HUES6 (cell line): ENCODE measurements around the gene GRK7.

Source experiments
- H3K27ac ChIP-seq: 2 replicates; pipeline ENCODE4 v1.7.0; 2013; ENCODE audit warnings: low read depth, mild to moderate bottlenecking, low read length, inconsistent platforms
- H3K27me3 ChIP-seq: 2 replicates; pipeline ENCODE4 v1.6.1; 2013; ENCODE audit warnings: low read length; ENCODE audit not compliant: control insufficient read depth, insufficient read depth
- H3K36me3 ChIP-seq: 2 replicates; pipeline ENCODE4 v1.6.1; 2013; ENCODE audit warnings: low read length; ENCODE audit not compliant: control insufficient read depth, insufficient read depth
- H3K4me1 ChIP-seq: 2 replicates; pipeline ENCODE4 v1.6.1; 2013; ENCODE audit warnings: low read length; ENCODE audit not compliant: control insufficient read depth, insufficient read depth
- H3K4me3 ChIP-seq: 2 replicates; pipeline ENCODE4 v1.5.1; 2013; ENCODE audit warnings: low read depth, low read length
- H3K9ac ChIP-seq: one replicate; pipeline ENCODE4 v1.6.1; 2013; ENCODE audit warnings: mild to moderate bottlenecking, low read length
- H3K9me3 ChIP-seq: 2 replicates; pipeline ENCODE4 v1.6.1; 2013; ENCODE audit warnings: low read depth, low read length; ENCODE audit not compliant: control insufficient read depth, insufficient read depth

GRK7 gene

DNA sequence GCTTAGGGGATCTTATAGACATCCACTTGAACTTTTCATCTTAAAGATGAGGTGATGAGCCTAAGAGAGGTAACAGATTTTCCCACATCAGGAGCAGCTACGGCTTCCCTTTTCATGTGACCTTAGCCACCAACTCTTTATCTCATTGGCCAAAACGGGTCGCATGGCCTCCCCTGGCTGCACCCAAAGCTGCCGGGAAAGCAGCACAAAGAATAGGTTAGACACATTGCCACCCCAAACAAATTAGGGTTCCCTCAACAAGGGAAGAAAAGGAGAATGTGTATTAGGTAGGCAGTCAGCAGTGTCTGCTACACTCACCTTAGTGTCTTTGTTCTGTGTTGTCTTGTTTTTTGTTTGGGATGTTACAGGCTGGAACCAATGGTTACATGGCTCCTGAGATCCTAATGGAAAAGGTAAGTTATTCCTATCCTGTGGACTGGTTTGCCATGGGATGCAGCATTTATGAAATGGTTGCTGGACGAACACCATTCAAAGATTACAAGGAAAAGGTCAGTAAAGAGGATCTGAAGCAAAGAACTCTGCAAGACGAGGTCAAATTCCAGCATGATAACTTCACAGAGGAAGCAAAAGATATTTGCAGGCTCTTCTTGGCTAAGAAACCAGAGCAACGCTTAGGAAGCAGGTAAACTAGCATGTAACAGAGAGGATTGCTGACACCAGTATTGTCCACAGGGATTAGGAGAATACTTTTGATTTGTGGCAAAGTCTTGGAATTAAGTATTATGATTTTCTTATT is 44.2 kb downstream of the GRK7 start:
- H3K27ac ChIP-seq: no peak overlapping the region
- no peaks in the 10 kb centered on the region for H3K36me3 ChIP-seq
- H3K4me3 ChIP-seq: no peak overlapping the region
- H3K4me1 ChIP-seq: no peaks in the 10 kb centered on the region
- no peaks in the 10 kb centered on the region for H3K27me3 ChIP-seq
- H3K9ac ChIP-seq: no peak overlapping the region
- no peaks in the 10 kb centered on the region for H3K9me3 ChIP-seq

- H3K9ac ChIP-seq: no peak overlapping the region
- no peaks in the 10 kb centered on the region for H3K27me3 ChIP-seq
- H3K27ac ChIP-seq: no peak overlapping the region
- H3K36me3 ChIP-seq: no peaks in the 10 kb centered on the region
- H3K4me3 ChIP-seq: no peak overlapping the region
- no peaks in the 10 kb centered on the region for H3K4me1 ChIP-seq
- H3K9me3 ChIP-seq: no peaks in the 10 kb centered on the region
Measured at GRCh38 chr3:141808586-141808985, 45.4 kb downstream of the GRK7 start.

DNA sequence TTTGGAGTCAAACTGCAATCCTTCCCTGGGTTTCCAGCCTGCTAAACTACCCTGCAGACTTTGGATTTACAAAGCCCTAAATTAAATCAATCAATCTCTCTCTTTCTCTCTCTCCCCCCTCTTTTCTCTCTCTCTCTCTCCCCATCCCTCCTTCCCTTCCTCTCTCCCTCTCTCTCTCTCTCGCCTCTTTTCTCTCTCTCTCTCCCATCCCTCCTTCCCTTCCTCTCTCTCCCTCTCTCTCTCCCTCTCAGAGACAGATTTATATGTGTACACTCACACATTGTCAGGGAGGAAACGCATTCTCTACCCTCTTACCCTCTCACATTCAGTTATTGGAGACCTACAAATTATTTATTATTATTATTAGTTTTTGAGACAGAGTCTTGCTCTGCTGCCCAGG is 47.0 kb downstream of the GRK7 start:
- Histone ChIP-seq H3K36me3 (no peaks in the 10 kb centered on the region), H3K4me3 (no peak overlapping the region), H3K27ac (no peak overlapping the region), H3K9me3 (no peaks in the 10 kb centered on the region), H3K9ac (no peak overlapping the region), H3K4me1 (no peaks in the 10 kb centered on the region), H3K27me3 (no peaks in the 10 kb centered on the region)

DNA sequence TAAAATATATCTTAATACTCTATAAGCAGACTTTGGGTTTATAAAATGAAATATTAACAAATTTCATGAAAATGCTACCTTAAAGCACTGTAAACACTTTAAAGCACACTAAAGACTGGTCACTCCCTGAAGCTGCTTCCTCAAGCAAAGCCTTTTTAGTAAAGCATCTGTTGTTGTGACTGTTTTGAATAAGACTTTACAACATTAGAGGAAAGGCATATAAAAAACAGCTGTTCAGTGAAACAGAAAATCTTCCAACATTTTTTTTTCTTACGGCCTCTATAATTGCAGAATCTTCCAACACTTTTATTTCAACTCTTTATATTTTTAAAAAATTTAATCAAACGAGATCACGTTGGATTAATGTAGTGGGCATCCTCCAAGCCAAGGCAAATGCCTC is 48.1 kb downstream of the GRK7 start:
- no peak overlapping the region for H3K27ac ChIP-seq
- H3K36me3 ChIP-seq: no peaks in the 10 kb centered on the region
- H3K9ac ChIP-seq: no peak overlapping the region
- no peaks in the 10 kb centered on the region for H3K27me3 ChIP-seq
- H3K9me3 ChIP-seq: peaks cover 2% of the 10 kb centered on the region; the same call in 1 of the 2 replicates
- H3K4me3 ChIP-seq: no peak overlapping the region
- no peaks in the 10 kb centered on the region for H3K4me1 ChIP-seq

- H3K9me3 ChIP-seq: peaks cover 2% of the 10 kb centered on the region; the same call in 1 of the 2 replicates
- no peaks in the 10 kb centered on the region for H3K4me1 ChIP-seq
- H3K27me3 ChIP-seq: no peaks in the 10 kb centered on the region
- no peak overlapping the region for H3K4me3 ChIP-seq
- no peak overlapping the region for H3K27ac ChIP-seq
- H3K36me3 ChIP-seq: no peaks in the 10 kb centered on the region
- no peak overlapping the region for H3K9ac ChIP-seq
Measured at GRCh38 chr3:141812084-141812483, 48.9 kb downstream of the GRK7 start.

GRCh38 chr3:141812586-141812985 is 49.4 kb downstream of the GRK7 start:
- Histone ChIP-seq H3K27ac (no peak overlapping the region), H3K9ac (no peak overlapping the region), H3K4me3 (no peak overlapping the region), H3K36me3 (no peaks in the 10 kb centered on the region), H3K9me3 (peaks cover 2% of the 10 kb centered on the region; the same call in 1 of the 2 replicates), H3K4me1 (no peaks in the 10 kb centered on the region), H3K27me3 (no peaks in the 10 kb centered on the region)
